Right ventricle myocardium inferior (tissue), 1 donor: ENCODE data around the gene MYORG. TPM values are rescaled to one million over a fixed set of nuclear protein-coding genes. Genes with fewer than 3 reads are reported as not detected.
"Not testable (repeated sequence)": the region's sequence is repeated elsewhere in the genome, so short reads cannot be mapped to it uniquely, and the experiment has no call there.

ENCODE experiments used
- ATAC-seq: fragments of 200-7000 bp; cut with Tn5 transposase; one replicate; pipeline ENCODE4 v1.9.1; 2020; ENCODE audit warnings: mild to moderate bottlenecking, moderate library complexity
- DNase-seq: peaks from one replicate; pipeline ENCODE4 v3.0.0; 2021; ENCODE audit errors: missing footprints
- intact Hi-C: fragments of 100-400 bp; cut with DNase I; formaldehyde crosslinking; loops from one replicate; pipeline ENCODE4 v1.11.0; 2022
- total RNA-seq: library from RNA; stranded (reverse); fragmentation: NEBNext Ultra II Directional; extraction: Animal tissue kit (Norgen Biotek cat#: 25700); gene quantifications from one replicate; pipeline ENCODE4 v1.2.1, GENCODE V29; 2021
- donor health status: DM: no; HTN: yes; CAD: no; lungs with severe emphysema.

The MYORG gene
- total RNA-seq, 1 donor from 2014 or later: 9.0 TPM

GRCh38 chr9:34343090-34343489 lies 33.6 kb downstream of the MYORG start:
- DNase-seq (peak; percentile 77), ATAC-seq (peak; percentile 84)
- intact Hi-C loops: loop anchor here (2.0 kb wide), 1 partner anchor 34 kb away; the partner anchor contains the start of gene MYORG

DNA sequence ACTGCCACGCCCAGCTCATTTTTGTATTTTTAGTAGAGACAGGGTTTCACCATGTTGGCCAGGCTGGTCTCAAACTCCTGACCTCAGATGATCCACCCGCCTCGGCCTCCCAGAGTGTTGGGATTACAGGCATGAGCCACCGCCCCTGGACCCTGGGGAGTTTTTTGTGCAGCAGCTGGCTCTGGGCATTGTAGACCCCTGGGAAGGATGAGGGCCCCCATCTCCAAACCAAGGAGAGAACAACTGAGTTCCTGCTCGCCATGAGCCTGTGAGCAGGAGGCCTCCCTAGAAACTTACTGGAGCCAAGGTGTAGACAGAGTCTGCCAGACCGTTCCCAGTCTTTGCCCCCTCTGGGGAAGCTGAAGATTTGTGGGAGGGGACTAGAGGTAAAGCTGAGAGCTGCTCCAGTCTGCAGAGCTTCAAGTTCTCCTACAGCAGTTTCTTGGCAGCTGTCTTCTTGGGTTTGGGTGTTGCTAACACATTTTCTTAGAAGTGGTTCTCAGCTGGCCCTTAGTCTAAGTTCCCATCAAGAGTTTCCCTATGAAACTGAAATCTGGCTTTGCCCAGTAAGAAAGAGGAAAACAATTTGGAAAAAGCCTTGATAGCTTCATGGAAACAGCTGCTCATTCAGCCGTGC lies 34.9 kb downstream of the MYORG start:
- ATAC-seq: peak; percentile 54
- intact Hi-C loops: loop anchor here (2.0 kb wide), 1 partner anchor 35 kb away; the partner anchor contains the start of gene MYORG
- no peak for DNase-seq

- intact Hi-C loops: no loop called here
- ATAC-seq (no peak), DNase-seq (no peak)
These were observed 37.9 kb downstream of the MYORG start for GRCh38 chr9:34338665-34339385.

- intact Hi-C loops, DNase-seq: not testable (repeated sequence)
These were observed 38.6 kb downstream of the MYORG start for GRCh38 chr9:34338079-34338478.

GRCh38 chr9:34337403-34337802 lies 39.3 kb downstream of the MYORG start:
- intact Hi-C loops: no loop called here
- no peak for DNase-seq

More at GRCh38 chr9:34338079-34338478, 38.6 kb downstream of the MYORG start:
- ATAC-seq: not testable (repeated sequence)

DNA sequence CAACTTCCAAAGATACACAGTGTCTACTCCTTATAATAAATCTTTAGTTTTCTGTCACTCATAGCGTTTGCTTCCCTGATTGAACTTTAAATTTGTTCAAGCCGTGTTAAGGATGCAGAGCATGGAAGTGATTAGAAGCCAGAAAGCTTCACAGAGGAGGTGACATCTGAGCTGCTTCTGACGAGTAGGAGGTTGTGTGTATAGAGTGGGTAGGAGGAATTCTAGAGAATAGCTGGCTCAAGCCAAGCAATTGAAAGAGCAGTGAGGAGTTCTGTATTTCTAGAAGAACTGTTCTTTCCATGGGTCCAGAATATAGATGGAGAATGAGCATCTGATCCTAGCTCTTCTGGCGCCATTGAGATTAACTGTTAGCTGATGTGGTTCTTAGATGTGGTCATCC lies 41.3 kb downstream of the MYORG start:
- no peak for ATAC-seq
- no peak for DNase-seq
- intact Hi-C loops: no loop called here

More at GRCh38 chr9:34337403-34337802, 39.3 kb downstream of the MYORG start:
- ATAC-seq: no peak

- DNase-seq (no peak), ATAC-seq (no peak)
- intact Hi-C loops: loop anchor here (5.0 kb wide), 1 partner anchor 267 kb away; no protein-coding TSS in a partner anchor
These were observed 41.8 kb downstream of the MYORG start for GRCh38 chr9:34334916-34335315.

DNA sequence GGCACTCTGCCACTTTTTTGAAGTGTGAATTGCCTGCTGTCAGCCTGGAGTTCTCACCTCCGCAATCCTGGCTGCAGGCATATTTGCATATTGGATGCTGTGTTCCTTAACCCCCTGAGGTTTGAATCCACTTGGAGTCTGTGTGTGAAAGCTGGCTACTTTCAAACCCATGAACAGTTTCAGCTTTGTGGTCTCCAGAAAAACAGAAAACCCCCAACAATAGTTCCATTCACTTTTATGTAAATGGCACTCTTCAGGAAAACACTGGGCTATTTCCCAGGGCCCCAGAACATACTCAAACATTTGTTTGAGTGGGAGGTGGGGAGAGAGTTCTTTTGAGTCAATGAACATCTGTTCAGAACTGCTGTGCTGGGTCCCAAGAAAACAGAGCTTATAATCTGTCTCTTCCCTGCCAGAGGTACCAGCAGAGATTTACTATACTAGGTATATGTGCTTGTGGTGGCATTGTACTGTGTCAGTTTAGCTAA lies 42.3 kb downstream of the MYORG start:
- ATAC-seq (peak; percentile 29), DNase-seq (no peak)
- intact Hi-C loops: loop anchor here (5.0 kb wide), 1 partner anchor 268 kb away; no protein-coding TSS in a partner anchor

DNA sequence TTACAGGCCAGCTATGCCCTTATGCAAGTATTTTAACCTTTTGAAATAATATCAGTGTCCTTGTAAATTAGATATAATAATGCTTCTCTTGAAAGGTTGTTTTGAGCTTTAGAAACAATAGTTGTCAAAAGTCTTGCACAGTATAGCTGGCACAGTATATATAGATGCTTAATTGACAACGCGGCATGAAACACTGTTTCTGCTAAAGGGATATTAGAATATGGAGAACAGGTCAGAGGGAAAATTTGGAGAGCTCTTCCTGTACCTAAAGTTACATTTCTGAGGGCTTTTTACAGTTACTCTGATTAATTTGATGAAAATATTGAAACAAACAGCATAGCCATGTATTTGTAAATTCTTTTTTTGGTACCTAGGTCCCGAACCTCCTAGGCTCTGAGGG lies 42.9 kb downstream of the MYORG start:
- intact Hi-C loops: loop anchor here (5.0 kb wide), 1 partner anchor 268 kb away; no protein-coding TSS in a partner anchor
- DNase-seq: no peak
- ATAC-seq: no peak

- ATAC-seq: no peak
- DNase-seq: no peak
These were observed 44.4 kb downstream of the MYORG start for GRCh38 chr9:34332076-34332964.

DNA sequence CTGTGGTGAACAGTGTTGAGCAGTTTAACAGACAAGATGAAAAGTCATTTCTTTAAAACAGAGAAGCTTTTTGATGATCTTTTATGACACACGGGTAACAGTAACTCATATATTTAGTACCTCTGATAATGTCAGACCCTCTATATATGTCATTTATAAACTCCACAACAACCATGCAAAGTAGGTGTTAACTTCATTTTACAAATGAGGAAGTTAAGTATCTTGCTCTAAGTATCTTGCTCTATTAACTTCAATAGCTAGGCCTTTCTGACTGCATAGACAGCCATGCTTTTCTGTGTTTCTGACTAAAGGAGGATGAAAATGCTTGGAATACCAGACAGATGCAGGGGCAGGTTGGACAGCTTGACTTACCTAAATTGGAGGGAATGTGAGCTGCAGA lies 45.5 kb downstream of the MYORG start:
- intact Hi-C loops: loop anchor here (5.0 kb wide), 1 partner anchor 271 kb away; no protein-coding TSS in a partner anchor
- ATAC-seq: no peak
- no peak for DNase-seq

More at GRCh38 chr9:34332076-34332964, 44.4 kb downstream of the MYORG start:
- intact Hi-C loops: loop anchor here (1.0 to 5.0 kb wide), 3 partner anchors 47 to 270 kb away; no protein-coding TSS in a partner anchor

- ATAC-seq (peak; percentile 97), DNase-seq (peak; percentile 97)
- intact Hi-C loops: no loop called here
These were observed 47.5 kb downstream of the MYORG start, which contains the start of the genes KIF24 and NUDT2 for GRCh38 chr9:34328987-34329832. Gene KIF24 (minus strand): TSS chr9:34329268. CDS start chr9:34311346, 17,922 bp downstream. Gene NUDT2 (plus strand): TSS chr9:34329569. CDS start chr9:34339040, 9,471 bp downstream.

GRCh38 chr9:34328500-34328986 lies 48.2 kb downstream of the MYORG start:
- intact Hi-C loops: no loop called here
- ATAC-seq (no peak), DNase-seq (no peak)

DNA sequence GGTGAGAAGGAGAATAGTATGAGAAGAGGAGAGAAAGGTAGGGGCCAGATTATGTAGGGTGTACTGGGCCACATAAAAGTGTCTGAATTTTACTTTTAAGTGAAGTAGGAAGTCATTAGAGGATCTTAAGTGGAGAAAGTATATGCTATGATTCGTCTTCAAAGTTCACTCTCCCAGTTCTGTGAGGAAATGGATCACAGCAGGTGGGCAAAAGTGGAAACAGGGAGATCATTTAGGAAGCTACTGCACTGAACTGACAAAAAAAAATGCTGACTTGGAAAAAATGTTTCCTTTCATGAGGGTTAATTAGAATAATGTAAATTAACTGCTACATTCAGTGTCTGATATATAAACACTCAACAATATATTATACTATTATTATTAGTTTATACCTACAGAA lies 50.0 kb downstream of the MYORG start:
- ATAC-seq (no peak), DNase-seq (no peak)
- intact Hi-C loops: no loop called here

DNA sequence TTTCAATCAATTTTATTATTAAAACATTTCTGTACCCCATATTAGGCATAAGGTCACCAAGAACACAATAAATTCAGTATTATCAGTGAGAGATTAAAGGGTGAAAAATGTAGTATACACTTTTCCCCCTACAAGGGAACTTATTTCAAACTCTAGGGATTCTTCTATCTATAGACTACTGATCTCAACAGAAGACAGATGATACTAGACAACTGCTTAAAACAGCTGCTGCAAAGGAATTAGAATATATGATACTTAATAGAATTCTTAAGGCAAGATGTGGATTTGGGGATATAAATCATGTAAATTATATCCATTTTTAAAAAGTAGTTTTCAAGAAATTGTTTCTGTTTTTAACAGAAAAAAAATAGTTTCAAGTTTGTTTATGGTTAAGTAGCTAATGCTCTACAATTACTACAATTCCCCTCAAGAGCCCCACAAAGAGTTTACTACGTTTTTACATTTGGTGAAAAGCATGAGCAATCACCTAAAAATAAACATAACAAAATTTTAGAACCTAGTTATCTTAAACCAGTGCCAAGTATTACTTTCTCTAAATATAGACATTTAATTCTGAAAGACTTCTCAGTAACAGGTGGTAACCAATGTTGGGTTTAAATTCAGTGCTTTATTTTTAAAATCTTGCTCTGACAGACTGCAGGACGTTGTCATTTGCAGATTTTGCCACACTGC lies 53.7 kb downstream of the MYORG start:
- DNase-seq: no peak
- intact Hi-C loops: no loop called here
- ATAC-seq: no peak

DNA sequence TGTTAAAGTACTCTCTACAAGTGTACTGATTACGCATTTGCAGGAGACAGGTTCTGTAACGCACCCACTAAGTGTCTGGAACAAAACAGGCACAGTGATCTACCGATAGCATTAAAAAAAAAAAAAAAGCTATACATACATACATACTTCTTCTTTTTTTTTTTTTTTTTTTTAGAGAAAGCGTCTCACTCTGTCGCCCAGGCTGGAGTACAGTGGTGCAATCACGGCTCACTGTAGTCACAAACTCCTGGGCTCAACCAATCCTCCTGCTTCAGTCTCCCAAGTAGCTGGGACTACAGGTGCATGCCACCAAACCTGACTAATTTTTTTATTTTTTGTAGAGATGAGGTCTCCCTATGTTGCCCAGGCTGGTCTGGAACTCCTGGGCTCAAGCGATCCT lies 55.2 kb downstream of the MYORG start:
- no peak for DNase-seq
- intact Hi-C loops: no loop called here
- no peak for ATAC-seq
